GM21825 (cell line): ENCODE data around the gene ADAMTS18.
"Not testable (repeated sequence)": the region's sequence is repeated elsewhere in the genome, so short reads cannot be mapped to it uniquely, and the experiment has no call there.

Experiments
- ATAC-seq: cut with Tn5 transposase; IDR thresholded peaks from one replicate; pipeline ENCODE4 v1.9.1; 2021; ENCODE audit warnings: mild to moderate bottlenecking, moderate library complexity; ENCODE audit not compliant: unreplicated experiment

The ADAMTS18 gene

GRCh38 chr16:77297996-77298395 lies 136.8 kb downstream of the ADAMTS18 start:
- ATAC-seq: no peak

- ATAC-seq: no peak
Observed at GRCh38 chr16:77295896-77296295, 138.9 kb downstream of the ADAMTS18 start.

DNA sequence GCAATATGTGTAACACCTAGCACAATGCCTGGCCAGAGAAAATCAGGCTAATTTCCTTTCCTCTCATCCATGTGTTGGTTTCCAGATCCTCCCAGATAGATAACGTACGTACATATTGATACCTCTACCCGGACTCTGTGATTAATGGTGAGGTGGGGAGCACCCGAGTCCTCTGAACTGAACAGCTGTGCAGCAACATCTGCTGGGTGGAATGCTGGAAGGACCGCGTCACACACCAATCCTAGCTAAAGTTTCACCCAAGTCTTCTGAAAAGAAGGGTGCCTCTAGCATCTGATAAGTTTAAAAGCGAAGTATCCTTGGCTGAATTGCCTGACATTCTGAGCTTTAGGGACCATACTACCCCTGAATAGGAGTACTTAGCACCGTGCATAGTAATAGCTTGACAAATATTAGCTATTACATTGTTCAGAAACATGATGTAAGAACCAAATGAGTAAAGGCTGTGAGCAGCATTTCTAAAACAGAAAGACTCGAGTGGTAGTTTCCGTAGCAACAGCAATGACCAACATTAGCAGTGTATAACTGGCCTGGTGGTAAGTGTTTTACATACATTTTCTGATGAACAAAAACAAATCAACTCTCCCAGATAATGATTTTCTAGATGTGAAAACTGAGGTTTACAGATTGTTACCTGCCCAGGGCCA lies 144.3 kb downstream of the ADAMTS18 start:
- no peak for ATAC-seq

DNA sequence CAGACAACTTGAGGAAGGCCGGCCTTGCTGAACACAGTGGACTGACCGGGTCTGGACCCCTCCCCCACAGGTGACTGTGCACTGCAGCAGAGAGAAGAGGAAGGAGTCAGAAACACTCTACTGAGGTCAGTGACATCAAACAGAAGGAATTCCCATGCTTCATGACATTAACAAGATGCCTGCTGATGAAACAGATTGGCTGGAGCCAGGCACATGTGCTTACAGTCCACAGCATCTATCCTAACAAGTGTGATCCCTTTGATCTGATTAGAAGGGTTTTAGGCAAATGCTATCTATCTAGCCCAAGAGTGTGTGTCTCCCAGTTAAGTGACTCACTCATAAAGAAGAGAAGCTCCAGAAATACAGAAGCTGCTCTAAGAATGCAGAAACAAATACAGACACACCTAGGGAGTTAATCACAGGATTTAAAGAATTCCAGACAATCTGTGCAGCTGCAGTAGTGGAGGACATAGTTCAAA lies 145.5 kb downstream of the ADAMTS18 start:
- no peak for ATAC-seq

DNA sequence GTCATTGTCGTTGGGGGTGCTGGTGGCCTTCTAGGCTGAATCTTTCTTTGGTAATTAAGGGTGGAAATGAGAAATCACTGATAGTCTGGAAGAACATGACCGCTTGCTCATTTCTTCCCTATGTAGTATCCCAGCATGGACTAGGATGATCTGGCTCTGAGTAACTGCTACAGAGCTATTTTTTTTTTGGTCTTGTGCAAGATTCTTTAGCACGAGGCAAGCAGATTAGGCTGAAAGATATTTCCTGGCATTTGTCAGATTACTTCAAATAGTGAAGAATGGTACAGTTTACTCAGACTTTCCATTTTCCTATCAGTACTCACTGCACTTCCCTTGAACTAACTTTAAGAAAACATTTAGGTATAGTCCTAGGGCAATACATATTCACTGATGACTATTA lies 146.6 kb downstream of the ADAMTS18 start:
- ATAC-seq: no peak

- no peak for ATAC-seq
Observed at GRCh38 chr16:77285676-77286075, 149.2 kb downstream of the ADAMTS18 start.

DNA sequence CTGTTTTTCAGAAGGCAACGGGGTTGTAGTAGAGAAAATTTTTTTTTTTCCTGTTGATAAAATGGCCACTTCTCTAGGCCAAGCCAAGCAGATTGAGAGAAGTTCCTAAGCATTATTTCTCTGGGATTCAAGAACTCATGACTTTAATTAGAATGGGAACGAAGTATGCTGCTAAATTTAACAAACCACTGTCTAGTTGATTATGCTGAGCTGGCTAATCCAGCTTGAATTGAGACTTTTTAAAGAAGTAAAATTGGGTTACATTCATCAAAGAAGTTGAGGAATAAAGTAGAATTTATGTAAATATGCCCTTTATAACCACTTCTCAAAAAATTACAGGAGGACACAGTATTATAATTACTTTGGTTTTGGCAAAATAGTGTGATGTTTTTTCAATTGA lies 152.5 kb downstream of the ADAMTS18 start:
- no peak for ATAC-seq

DNA sequence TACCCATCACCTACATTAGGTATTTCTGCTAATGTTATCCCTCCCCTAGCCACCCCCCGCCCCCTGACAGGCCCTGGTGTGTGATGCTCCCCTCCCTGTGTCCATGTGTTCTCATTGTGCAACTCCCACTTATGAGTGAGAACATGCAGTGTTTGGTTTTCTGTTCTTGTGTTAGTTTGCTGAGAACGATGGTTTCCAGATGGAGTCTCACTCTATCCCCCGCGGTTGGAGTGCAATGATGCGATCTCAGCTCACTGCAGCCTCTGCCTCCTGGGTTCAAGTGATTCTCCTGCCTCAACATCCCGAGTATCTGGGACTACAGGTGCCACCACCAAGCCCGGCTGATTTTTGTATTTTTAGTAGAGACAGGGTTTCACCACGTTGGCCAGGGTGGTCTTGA lies 155.5 kb downstream of the ADAMTS18 start:
- ATAC-seq: not testable (repeated sequence)

DNA sequence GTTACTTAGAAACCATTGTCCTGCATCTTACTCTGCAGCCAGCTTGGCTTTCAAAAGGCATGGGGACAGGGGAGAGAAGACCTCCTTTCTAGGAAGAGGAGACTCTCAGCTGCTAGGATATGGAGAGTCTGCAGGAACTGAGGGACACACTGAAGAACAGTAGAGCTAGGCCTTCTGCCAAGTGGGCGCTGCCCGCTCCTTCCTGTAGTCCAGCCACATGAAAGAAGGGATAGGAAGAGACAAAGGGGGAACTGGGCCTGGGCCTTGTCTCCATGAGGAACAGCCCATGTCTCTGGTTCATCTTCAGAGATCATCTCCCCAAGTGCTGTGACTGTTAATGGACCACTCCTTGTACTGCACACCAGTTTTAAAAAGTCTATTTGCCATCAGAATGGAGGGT lies 157.3 kb downstream of the ADAMTS18 start:
- ATAC-seq: no peak

- no peak for ATAC-seq
Observed at GRCh38 chr16:77277141-77277540, 157.7 kb downstream of the ADAMTS18 start.

DNA sequence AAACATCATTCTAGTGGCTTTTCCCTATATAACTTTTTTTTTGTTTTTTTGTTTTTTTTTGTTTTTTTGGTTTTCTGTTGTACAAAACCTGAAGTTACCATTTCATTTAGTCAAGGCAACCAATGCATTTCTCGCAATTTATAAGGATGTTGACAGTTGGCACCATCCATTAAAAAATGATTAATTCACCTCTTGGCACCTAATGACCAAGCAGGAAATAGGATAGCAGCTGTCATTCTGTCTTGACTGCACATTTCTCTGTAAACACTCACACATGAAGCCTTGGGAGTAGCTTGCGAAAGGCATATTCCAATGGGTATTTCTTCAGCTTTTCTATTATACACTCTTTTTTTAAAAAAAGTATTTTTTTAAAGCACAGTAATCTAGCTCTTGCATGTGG lies 158.2 kb downstream of the ADAMTS18 start:
- ATAC-seq: no peak

DNA sequence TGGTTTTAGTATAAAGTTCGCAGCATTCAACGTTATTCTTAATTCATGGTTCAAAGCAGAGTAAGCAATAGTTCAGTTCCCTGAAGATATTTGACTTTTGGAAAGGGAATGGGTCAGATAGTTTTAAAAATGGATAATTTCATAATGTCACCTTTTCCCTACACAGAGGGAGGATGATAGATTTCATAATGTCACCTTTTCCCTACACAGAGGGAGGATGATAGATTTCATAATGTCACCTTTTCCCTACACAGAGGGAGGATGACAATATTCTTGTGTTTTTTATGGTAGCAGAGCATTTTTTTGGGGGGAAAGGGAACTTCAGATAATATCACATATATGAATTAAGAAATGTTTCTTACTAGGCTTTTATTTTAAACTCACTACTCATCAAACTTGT lies 159.5 kb downstream of the ADAMTS18 start:
- ATAC-seq: not testable (repeated sequence)

- no peak for ATAC-seq
Observed at GRCh38 chr16:77273815-77274214, 161.0 kb downstream of the ADAMTS18 start.

GRCh38 chr16:77271532-77272426 lies 163.1 kb downstream of the ADAMTS18 start:
- no peak for ATAC-seq

- ATAC-seq: not testable (repeated sequence)
Observed at GRCh38 chr16:77266185-77266584, 168.6 kb downstream of the ADAMTS18 start.

DNA sequence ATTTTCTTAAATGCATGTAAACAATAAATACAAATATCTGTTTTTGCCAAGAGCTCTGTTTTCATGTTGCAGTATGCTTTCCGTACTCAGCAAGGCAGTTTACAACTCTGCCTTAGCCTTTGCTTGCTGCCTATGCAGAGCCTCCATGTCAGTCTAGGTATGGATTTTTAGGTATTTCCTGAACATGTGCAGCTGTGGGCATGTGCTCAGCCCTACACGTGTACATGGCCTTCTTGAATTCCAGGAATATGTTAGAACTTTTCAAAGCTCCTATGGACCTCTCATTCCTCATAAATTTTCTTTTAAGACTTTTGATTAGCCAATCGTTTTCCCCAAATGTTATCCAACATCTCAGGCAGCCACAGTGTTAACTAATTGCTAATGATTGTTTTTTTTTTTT lies 171.9 kb downstream of the ADAMTS18 start:
- no peak for ATAC-seq

DNA sequence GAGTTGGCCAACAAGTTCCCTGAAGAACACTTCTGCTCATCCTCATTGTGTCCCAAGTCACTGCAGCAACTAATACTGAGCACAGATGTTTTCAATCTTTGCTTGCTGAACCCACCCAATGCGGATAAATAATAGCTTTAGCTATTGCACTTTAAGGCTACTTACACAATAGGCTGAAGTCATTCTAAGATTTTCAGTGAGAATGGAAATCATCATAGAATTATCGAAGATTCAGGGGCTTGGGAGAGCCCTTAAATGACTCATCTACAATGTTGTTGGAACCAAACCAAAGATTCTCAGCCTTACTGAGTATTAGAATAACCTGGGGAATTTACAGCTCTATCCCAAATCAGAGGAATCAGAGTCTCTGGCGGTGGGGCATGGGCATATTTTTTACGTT lies 184.4 kb downstream of the ADAMTS18 start:
- no peak for ATAC-seq

DNA sequence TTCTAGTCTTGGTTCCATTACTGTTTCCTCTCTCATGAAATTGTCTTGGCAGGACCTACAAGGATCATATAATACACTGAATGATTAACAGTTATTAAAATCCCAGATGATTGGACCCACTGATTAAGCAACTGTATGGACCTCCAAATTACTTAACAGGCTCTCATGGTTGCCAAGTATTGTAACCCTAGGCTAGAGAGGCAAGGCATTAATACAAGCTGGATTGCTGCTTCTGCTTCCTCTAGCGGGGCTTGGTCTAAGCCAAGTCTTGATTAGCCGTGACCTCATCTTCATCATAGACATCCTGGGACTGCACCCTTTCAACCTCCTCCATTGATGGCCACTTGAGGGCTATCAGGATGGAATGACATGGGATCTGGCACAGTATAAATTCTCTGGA lies 188.7 kb downstream of the ADAMTS18 start:
- ATAC-seq: no peak

GRCh38 chr16:77242471-77242870 lies 192.4 kb downstream of the ADAMTS18 start:
- not testable (repeated sequence) for ATAC-seq

DNA sequence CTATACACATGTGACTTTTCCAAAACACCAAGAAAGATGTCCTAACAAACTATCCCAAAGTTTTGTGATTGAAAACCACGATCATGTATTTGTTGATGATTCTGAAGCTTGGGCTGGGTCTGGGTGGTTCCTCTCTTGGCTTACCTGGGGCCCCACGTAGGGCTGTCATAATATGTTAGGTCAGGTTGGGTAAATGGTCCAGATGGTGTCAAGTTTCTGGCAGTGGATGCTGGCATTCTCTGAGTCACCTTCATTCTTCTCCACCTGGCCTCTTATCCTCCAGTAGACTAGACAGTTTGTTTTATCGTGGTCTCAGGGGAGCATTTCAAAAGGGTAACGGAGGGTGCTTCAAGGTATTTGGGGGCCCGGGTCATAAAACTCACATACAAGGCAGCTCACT lies 196.2 kb downstream of the ADAMTS18 start:
- no peak for ATAC-seq

DNA sequence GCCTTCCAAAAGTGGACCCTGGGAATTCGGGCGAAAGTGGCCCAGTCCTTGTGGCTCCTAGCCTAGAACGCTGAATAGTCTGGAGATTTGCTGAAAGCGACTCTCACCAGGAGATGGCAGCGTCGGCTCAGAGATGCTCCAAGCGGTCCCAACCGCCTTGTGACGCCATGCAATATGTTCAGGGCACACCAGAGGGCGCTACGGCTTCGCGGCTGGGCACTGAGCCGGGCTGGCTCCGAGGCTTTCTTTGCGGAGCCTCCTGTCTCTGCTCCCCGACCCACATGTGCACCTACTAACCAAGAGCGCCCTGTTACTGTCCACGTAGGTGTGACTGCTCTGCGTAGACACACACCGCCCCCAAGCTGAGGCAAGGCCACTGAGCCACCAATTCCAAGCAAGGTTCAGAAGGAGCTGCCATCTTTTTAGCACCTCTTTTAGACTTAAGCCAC lies 198.7 kb downstream of the ADAMTS18 start:
- peak; percentile 99 for ATAC-seq

GRCh38 chr16:77234611-77235010 lies 200.2 kb downstream of the ADAMTS18 start:
- no peak for ATAC-seq
